Body of pancreas (tissue), 4 donors: ENCODE data around the gene PAN3. TPM values are rescaled to one million over a fixed set of nuclear protein-coding genes. Genes with fewer than 3 reads are reported as not detected.

ENCODE experiments used
- ATAC-seq: fragments of 150-250 bp; one replicate; pipeline ENCODE4 v1.9.1; 2016
- DNase-seq, 4 donors: peaks; one replicate each; pipeline ENCODE4 v3.0.0-alpha.2; 2019
- H3K27ac ChIP-seq, 4 donors: fragments of 200-600 bp; sonication (generic); 1 replicate in 3 of 4; 2 replicates in 1 of 4; pipeline versions ENCODE4 v1.5.1 to v1.6.1; 2016 to 2019; ENCODE audit warnings: mild to moderate bottlenecking in 1 of 4, mixed read lengths in 1 of 4, moderate library complexity in 1 of 4
- H3K27me3 ChIP-seq, 2 donors: fragments of 200-600 bp; sonication (generic); one replicate each; pipeline ENCODE4 v1.6.0; 2016; ENCODE audit warnings: mild to moderate bottlenecking in 1 of 2
- H3K36me3 ChIP-seq, 2 donors: fragments of 200-600 bp; sonication (generic); replicated peaks in 1 of 2; 2 replicates each; pipeline ENCODE4 v1.5.1; 2016; ENCODE audit warnings: low read depth in 2 of 2; ENCODE audit not compliant: insufficient read depth in 1 of 2
- H3K4me1 ChIP-seq: fragments of 200-600 bp; sonication (generic); one replicate; pipeline ENCODE4 v1.6.0; 2016
- H3K4me3 ChIP-seq, 2 donors: fragments of 200-600 bp; sonication (generic); 1 replicate in 1 of 2; 2 replicates in 1 of 2; pipeline ENCODE4 v1.5.1; 2016 to 2019
- H3K9me3 ChIP-seq, 3 donors: fragments of 200-600 bp; sonication (generic); 1 replicate in 2 of 3; 2 replicates in 1 of 3; pipeline ENCODE4 v1.5.1; 2016
- POLR2A ChIP-seq, 3 donors: fragments of 450-650 bp; IDR thresholded peaks; one replicate each; pipeline ENCODE4 v1.6.1; 2016; ENCODE audit warnings: antibody characterized with exemption in 3 of 3, mild to moderate bottlenecking in 2 of 3
- WGBS, 2 donors: methylation state at CpG; one replicate each; pipeline ENCODE4 v1.1.5; 2017; 5-methylcytosine and 5-hydroxymethylcytosine counted together
- intact Hi-C: fragments of 100-400 bp; cut with DNase I; formaldehyde crosslinking; loops from one replicate; pipeline ENCODE4 v1.15.1; 2023
- total RNA-seq, 2 donors: library from RNA; depleted of rRNA; stranded (reverse); fragments of >200 nt; gene quantifications; one replicate each; pipeline ENCODE4 v1.1.0, GENCODE V29; 2016
- TF ChIP-seq, protein P1 (sequence below), 7 experiments: fragments of 450-650 bp in 4 of 7; fragments of 200-600 bp in 3 of 7; sonication (generic) in 3 of 7; IDR thresholded peaks; one replicate each; pipeline ENCODE4 v1.5.1; 2016 to 2019; ENCODE audit warnings: antibody characterized with exemption in 7 of 7

PAN3 gene
- total RNA-seq, 2 donors from 2014 or later: 31.4 to 36.3 TPM

DNA sequence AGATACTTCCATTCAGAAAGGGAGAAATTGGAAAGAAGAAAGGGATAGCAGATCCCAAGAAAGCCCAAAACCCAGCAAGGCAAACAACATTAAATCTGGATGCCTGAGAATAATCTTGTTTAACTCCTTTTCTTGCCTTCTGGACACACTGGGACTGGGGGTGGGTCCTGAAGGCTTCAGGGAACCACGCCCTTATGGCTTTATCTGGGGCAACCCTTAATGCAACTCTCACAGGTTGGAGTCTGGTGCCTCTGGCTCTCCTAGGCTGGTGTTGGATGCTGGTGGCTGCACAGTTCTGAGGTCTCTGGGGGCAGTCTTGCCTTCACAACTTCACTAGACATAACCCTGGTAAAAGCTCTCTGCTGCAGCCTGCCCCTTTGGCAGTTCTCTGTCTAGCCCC is 27.9 kb downstream of the PAN3 start:
- peaks cover 19% of the 10 kb centered on the region for H3K4me1 ChIP-seq
- H3K4me3 ChIP-seq: no peak overlapping the region
- whole genome bisulfite sequencing, 2 donors: 89 to 100% methylated on average over 1 of the region's 1 CpG
- DNase-seq (no peak), ATAC-seq (no peak)
- H3K27me3 ChIP-seq: no peaks in the 10 kb centered on the region
- TF ChIP-seq, protein P1, sequence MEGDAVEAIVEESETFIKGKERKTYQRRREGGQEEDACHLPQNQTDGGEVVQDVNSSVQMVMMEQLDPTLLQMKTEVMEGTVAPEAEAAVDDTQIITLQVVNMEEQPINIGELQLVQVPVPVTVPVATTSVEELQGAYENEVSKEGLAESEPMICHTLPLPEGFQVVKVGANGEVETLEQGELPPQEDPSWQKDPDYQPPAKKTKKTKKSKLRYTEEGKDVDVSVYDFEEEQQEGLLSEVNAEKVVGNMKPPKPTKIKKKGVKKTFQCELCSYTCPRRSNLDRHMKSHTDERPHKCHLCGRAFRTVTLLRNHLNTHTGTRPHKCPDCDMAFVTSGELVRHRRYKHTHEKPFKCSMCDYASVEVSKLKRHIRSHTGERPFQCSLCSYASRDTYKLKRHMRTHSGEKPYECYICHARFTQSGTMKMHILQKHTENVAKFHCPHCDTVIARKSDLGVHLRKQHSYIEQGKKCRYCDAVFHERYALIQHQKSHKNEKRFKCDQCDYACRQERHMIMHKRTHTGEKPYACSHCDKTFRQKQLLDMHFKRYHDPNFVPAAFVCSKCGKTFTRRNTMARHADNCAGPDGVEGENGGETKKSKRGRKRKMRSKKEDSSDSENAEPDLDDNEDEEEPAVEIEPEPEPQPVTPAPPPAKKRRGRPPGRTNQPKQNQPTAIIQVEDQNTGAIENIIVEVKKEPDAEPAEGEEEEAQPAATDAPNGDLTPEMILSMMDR (IDR thresholded peaks at IDR 0.05): no peak
- TF ChIP-seq POLR2A (IDR thresholded peaks at IDR 0.05): no peak
- no peak overlapping the region for H3K27ac ChIP-seq
- no peaks in the 10 kb centered on the region for H3K36me3 ChIP-seq
- intact Hi-C loops: no loop called here
- H3K9me3 ChIP-seq: no peaks in the 10 kb centered on the region

DNA sequence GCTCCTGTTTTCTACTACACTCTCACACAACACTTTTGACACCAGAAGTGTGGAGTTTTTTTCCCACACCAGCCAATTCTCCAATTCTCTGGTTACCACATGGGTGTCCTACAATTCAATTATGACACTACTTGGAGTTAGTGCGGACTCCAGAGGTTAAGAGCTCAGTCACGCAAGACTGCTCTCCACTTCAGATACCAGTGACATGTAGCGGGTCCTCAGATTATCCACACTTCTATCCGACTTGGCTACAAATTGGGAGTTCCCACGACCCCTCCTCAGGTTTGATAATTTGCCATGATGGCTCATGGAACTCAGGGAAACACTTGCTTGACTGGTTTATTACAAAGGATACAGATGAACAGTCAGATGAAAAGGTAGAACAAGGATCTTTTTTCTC is 32.9 kb downstream of the PAN3 start:
- peaks cover 4% of the 10 kb centered on the region for H3K4me1 ChIP-seq
- H3K9me3 ChIP-seq: no peaks in the 10 kb centered on the region
- H3K27me3 ChIP-seq: no peaks in the 10 kb centered on the region
- no peak for DNase-seq
- TF ChIP-seq, protein P1 (IDR thresholded peaks at IDR 0.05): no peak
- TF ChIP-seq POLR2A (IDR thresholded peaks at IDR 0.05): no peak
- H3K27ac ChIP-seq: no peak overlapping the region
- no peaks in the 10 kb centered on the region for H3K36me3 ChIP-seq
- no peak for ATAC-seq
- intact Hi-C loops: no loop called here
- no peak overlapping the region for H3K4me3 ChIP-seq
- WGBS, 2 donors: 90 to 91% methylated on average over 5 of the region's 5 CpGs

DNA sequence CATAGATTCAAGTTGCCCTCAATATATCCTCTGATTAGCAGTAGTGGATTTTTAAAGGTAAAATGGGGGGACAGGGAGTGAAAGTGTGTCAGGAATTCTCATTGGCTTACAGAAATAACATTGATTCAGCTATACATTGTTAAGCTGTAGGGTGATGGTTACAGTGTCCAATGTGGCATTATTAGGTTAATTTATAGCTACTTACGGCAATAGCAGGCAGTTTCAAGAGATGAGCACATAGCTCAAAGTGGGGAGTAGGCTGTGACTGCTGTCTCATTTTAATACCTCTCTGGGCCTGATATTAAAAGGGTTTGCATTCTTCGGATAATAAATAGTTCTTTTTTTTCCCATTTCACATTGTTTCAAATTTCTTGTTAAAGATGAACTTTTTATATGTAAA is 34.6 kb downstream of the PAN3 start:
- Histone ChIP-seq H3K4me3 (no peak overlapping the region), H3K9me3 (no peaks in the 10 kb centered on the region), H3K27me3 (no peaks in the 10 kb centered on the region), H3K36me3 (no peaks in the 10 kb centered on the region), H3K4me1 (no peaks in the 10 kb centered on the region), H3K27ac (no peak overlapping the region)
- ATAC-seq: no peak
- no peak for DNase-seq
- 43 to 50% methylated on average over 2 of the region's 2 CpGs for WGBS, 2 donors
- intact Hi-C loops: no loop called here
- TF ChIP-seq, protein P1 (IDR thresholded peaks at IDR 0.05): no peak
- no peak for TF ChIP-seq POLR2A (IDR thresholded peaks at IDR 0.05)

DNA sequence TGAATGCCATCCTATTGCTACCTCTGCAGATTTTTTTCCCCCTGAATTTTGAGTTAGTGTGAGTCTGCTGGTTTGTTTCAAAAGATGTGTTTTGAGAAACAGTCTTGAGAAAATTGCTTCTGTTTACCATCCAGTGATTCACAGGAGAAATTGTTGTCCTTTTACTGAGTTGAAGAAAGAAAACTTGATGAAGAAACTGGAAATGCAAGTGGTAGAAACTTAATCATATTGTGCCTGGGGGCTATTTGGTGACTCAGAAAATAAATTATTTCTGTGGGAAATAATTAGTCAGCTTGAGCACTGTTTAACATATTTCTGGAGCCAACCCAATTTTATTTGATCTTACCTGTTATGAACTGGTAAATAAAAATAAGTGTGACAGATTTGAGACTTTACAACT is 35.4 kb downstream of the PAN3 start:
- Histone ChIP-seq H3K36me3 (no peaks in the 10 kb centered on the region), H3K4me3 (no peak overlapping the region), H3K27ac (peak overlapping the region in 1 of 4 donors; percentile 8), H3K9me3 (no peaks in the 10 kb centered on the region), H3K4me1 (no peaks in the 10 kb centered on the region), H3K27me3 (no peaks in the 10 kb centered on the region)
- intact Hi-C loops: no loop called here
- no peak for DNase-seq
- ATAC-seq: no peak
- TF ChIP-seq POLR2A (IDR thresholded peaks at IDR 0.05): no peak
- TF ChIP-seq, protein P1 (IDR thresholded peaks at IDR 0.05): no peak

DNA sequence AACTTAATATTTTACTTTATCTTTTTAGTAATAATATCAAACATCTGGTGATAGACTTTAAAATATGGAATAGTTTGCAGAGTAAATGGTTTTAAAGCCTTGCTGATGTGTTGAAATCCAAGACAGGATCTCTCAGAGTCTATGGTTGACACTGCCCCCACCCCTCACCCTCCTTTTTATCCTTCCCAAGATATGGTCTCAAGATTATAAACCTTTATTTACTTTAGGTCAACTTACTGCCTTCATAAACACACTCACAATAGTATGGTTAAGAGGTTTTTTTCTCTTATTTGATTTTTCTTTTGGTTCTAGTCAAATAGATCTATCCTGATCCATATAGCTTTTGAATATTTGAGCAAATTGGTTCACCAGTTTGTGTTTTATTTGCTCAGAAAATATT is 39.0 kb downstream of the PAN3 start:
- intact Hi-C loops: no loop called here
- H3K27ac ChIP-seq: no peak overlapping the region
- DNase-seq (no peak), ATAC-seq (no peak)
- H3K27me3 ChIP-seq: no peaks in the 10 kb centered on the region
- no peak overlapping the region for H3K4me3 ChIP-seq
- no peaks in the 10 kb centered on the region for H3K9me3 ChIP-seq
- no peaks in the 10 kb centered on the region for H3K36me3 ChIP-seq
- H3K4me1 ChIP-seq: no peaks in the 10 kb centered on the region
- TF ChIP-seq, protein P1 (IDR thresholded peaks at IDR 0.05): no peak
- no peak for TF ChIP-seq POLR2A (IDR thresholded peaks at IDR 0.05)
